Muscle layer of colon (tissue), 2 donors: ENCODE data around the gene MEF2C.

Source experiments
- H3K27ac ChIP-seq: one replicate; pipeline ENCODE4 v1.7.0; 2013; ENCODE audit warnings: low read depth, mild to moderate bottlenecking, low read length, moderate library complexity
- H3K27me3 ChIP-seq, 2 donors: one replicate each; pipeline ENCODE4 v1.7.0; 2013; ENCODE audit warnings: low read length in 2 of 2, mild to moderate bottlenecking in 2 of 2; ENCODE audit not compliant: insufficient read depth in 2 of 2, control insufficient read depth in 1 of 2
- H3K36me3 ChIP-seq: one replicate; pipeline ENCODE4 v1.7.0; 2013; ENCODE audit warnings: mild to moderate bottlenecking, low read length; ENCODE audit not compliant: insufficient read depth
- H3K4me1 ChIP-seq: one replicate; pipeline ENCODE4 v1.7.0; 2013; ENCODE audit warnings: mild to moderate bottlenecking, low read length; ENCODE audit not compliant: insufficient read depth
- H3K4me3 ChIP-seq, 2 donors: one replicate each; pipeline ENCODE4 v1.7.0; 2013; ENCODE audit warnings: low read length in 2 of 2, low read depth in 1 of 2, mild to moderate bottlenecking in 1 of 2, moderate library complexity in 1 of 2
- H3K9ac ChIP-seq: one replicate; pipeline ENCODE4 v1.7.0; 2013; ENCODE audit warnings: low read length
- H3K9me3 ChIP-seq: one replicate; pipeline ENCODE4 v1.7.0; 2013; ENCODE audit warnings: mild to moderate bottlenecking, low read length
- donor health status: abdominal sarcoma.
- donor health status: Adenocarcinoma of cecum.

MEF2C gene

DNA sequence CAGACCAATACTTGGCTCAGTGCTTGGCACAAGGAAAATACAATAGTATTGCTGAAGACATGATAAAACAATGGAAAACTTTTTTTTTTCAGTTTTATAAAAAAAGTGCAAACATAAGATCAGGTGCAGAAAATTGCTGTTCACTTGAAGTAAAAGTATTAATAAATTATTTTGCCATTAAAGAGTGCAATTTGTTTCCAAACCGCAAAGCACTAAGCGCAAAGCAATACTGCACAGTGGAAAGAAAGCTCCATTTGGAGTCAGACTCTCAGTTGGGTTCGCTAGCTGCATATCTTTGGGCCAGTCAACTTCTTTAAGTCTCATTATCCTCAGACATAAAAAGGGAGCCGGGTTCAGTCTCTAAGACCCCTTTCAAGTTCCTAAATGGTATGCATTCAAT lies 45.8 kb downstream of the MEF2C start:
- no peak overlapping the region for H3K27ac ChIP-seq
- peaks cover 17% of the 10 kb centered on the region for H3K4me1 ChIP-seq
- H3K4me3 ChIP-seq, result no peak overlapping the region

DNA sequence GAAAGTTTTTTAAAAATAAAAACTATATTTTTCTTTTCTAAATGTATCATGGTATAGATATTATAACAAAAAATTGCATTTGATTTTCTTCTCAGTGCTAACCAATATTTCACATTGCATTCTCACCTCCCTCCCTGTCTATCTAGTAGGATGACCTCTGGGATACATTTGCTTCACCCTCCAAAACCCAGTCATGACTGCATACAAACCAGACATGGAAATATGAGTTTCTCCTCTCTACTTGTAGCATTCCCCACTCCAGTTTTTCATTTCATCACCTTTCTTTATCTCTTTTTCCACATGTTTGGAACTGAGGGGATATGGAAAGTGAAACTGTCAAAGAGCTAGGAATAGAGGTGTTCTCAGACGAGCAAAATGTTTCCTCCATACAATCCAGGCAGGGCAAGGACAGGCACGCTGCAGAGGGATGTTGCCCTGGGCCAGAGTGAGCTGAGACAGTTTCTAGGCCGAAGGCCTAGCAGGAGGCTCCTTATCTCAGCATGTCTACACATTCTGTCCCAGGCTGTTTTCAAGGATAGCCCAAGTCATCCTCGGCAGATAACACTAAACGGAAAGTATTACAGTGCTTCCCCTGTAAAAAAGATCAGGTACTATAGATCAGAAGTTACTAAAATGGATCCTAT lies 46.7 kb downstream of the MEF2C start:
- H3K4me3 ChIP-seq, result peak overlapping the region in 1 of 2 donors; percentile 30
- H3K9ac ChIP-seq, result peak overlapping the region; percentile 22
- peak overlapping the region; percentile 76 for H3K27ac ChIP-seq
- peaks cover 17% of the 10 kb centered on the region for H3K4me1 ChIP-seq
- no peaks in the 10 kb centered on the region for H3K9me3 ChIP-seq
- H3K36me3 ChIP-seq, result no peaks in the 10 kb centered on the region
- no peaks in the 10 kb centered on the region for H3K27me3 ChIP-seq

More for the DNA sequence above, 45.8 kb downstream of the MEF2C start:
- Histone ChIP-seq H3K9ac (no peak overlapping the region), H3K36me3 (no peaks in the 10 kb centered on the region), H3K9me3 (no peaks in the 10 kb centered on the region), H3K27me3 (no peaks in the 10 kb centered on the region)

DNA sequence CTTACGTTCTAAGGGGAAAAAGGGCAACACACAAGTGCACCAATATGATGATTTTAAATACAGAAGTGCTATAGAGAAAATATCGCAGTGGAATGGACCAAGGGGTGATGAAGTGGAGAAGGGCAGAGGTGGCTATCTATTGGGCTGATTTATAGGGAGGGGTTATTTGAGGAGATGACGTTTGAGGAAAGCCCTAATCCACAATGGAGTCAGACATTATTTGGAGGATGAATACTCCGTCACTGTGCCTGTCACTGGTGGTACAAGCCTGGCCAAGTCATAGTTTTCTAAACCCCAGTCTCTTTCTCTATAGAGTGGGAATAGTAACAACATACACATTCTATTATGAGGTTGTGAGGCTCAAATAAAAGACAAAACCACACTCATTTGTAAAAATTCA lies 48.5 kb downstream of the MEF2C start:
- no peak overlapping the region for H3K4me3 ChIP-seq
- no peaks in the 10 kb centered on the region for H3K27me3 ChIP-seq
- no peaks in the 10 kb centered on the region for H3K9me3 ChIP-seq
- peaks cover 28% of the 10 kb centered on the region for H3K4me1 ChIP-seq
- no peaks in the 10 kb centered on the region for H3K36me3 ChIP-seq
- no peak overlapping the region for H3K9ac ChIP-seq
- H3K27ac ChIP-seq, result no peak overlapping the region

DNA sequence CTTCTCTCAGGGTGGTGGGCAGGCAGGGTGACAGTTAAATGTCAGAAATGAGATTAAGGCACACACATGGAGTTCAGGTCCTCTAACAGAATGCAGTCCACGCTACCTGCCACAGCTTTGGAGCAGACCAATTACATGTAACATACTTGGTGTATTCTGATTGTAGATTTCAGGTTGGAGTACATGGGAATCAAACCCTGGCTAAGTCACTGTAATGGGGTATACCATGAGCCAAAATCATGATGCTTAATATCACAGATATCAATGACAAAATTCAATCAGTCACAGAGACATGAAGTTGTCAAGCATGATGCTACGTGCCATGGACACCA lies 48.9 kb downstream of the MEF2C start:
- H3K36me3 ChIP-seq, result no peaks in the 10 kb centered on the region
- no peaks in the 10 kb centered on the region for H3K27me3 ChIP-seq
- H3K9ac ChIP-seq, result no peak overlapping the region
- H3K27ac ChIP-seq, result peak overlapping the region; percentile 9
- no peaks in the 10 kb centered on the region for H3K9me3 ChIP-seq
- H3K4me1 ChIP-seq, result peaks cover 28% of the 10 kb centered on the region
- H3K4me3 ChIP-seq, result no peak overlapping the region

DNA sequence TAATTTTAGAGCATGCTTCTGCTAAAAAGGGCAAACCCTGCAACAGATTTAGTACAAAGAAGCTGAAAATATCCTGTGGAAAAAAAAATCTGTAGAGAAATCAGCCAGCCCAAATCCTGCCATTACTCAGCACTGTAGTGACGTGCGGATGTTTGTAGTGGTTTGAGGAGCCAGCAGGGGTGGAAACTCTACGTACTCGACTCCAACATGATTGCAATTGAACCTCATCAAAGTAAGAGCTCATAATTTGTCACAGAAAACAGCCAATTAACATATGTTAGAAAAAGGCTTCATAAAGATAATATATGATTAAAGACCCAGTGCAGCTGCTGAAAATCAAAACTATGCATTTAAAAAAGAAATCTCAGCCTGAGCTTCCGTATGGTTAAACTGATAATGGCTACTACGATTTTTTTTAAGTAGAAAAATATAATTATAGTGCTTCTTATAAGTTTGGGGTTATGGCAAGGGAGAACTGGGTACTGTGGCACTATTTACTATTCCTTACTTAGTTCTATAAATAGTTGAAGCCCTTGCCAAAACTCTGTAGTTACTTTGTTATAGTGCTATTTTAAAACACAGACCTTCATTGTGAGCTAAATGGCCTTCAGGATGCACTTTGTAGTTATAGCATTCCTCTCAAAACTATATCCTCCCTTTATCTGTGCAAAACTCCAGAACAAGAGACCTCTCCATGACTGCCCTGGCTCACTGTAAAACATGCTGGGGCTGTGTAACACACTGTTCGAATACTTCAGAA lies 49.4 kb downstream of the MEF2C start:
- H3K36me3 ChIP-seq, result no peaks in the 10 kb centered on the region
- H3K9me3 ChIP-seq, result no peaks in the 10 kb centered on the region
- peaks cover 28% of the 10 kb centered on the region for H3K4me1 ChIP-seq
- H3K9ac ChIP-seq, result no peak overlapping the region
- peak overlapping the region; percentile 39 for H3K27ac ChIP-seq
- no peak overlapping the region for H3K4me3 ChIP-seq
- no peaks in the 10 kb centered on the region for H3K27me3 ChIP-seq

DNA sequence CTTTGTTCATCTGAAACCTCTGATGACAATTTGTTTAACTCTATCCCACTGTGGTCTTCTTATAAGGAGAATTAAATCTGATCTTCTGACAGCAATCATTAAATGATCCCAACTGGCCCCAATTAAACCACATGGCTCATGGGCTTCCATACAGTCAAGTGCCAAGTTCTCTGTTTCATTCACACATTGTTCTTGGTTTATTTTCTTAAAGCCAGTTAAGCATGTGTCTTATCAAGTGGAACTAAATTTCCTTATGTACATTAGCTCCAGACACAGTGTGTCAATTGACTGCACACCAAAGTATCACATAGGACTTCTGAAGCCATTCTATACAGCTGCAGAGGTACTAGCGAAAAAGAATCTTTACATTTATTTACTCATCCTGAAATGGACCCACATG lies 51.2 kb downstream of the MEF2C start:
- peaks cover 35% of the 10 kb centered on the region for H3K4me1 ChIP-seq

DNA sequence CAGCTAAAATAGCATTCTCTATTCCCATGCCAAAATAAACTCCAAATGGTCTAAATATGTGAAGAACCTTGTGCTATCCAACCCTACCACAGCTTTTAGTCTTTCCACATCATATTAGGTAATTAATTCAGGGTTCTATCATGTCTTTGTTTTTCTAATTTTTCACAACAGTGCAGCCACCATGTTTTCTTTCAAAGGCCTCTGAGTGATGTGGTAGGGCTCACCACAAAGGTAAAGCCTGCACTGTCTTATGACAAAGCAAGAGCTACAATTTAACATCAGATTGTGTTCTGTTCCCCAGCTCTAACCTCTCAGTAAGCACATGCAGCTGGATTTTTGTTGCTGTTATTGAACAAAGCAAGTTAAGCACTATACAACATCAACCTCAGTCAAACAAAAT lies 52.4 kb downstream of the MEF2C start:
- H3K4me1 ChIP-seq, result peaks cover 35% of the 10 kb centered on the region

More for the DNA sequence above, 51.2 kb downstream of the MEF2C start:
- no peak overlapping the region for H3K27ac ChIP-seq
- no peak overlapping the region for H3K4me3 ChIP-seq
- no peaks in the 10 kb centered on the region for H3K9me3 ChIP-seq
- no peaks in the 10 kb centered on the region for H3K27me3 ChIP-seq
- no peak overlapping the region for H3K9ac ChIP-seq
- H3K36me3 ChIP-seq, result no peaks in the 10 kb centered on the region

DNA sequence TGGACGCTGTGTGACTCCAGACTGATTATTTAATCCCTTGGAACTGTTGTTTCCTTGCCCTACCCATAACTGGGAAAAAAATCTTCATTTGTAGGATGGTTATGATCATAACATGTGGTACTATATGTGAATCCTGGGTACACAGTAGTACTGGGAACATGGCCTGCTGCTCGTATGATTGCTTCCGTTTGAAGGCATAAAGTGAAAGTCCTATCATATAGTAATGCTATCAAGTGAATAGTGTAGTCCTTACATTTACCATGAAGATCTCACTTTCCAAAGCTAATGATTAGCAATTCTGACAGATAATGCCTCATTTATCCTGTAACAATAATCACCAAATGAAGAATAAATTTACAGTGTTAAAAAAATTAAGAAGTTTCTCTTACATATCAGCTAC lies 53.2 kb downstream of the MEF2C start:
- Histone ChIP-seq H3K9ac (no peak overlapping the region), H3K4me1 (peaks cover 37% of the 10 kb centered on the region), H3K9me3 (no peaks in the 10 kb centered on the region), H3K27me3 (no peaks in the 10 kb centered on the region), H3K4me3 (no peak overlapping the region), H3K36me3 (no peaks in the 10 kb centered on the region), H3K27ac (no peak overlapping the region)

More for the DNA sequence above, 52.4 kb downstream of the MEF2C start:
- no peak overlapping the region for H3K4me3 ChIP-seq
- H3K27me3 ChIP-seq, result no peaks in the 10 kb centered on the region
- no peak overlapping the region for H3K9ac ChIP-seq
- H3K9me3 ChIP-seq, result no peaks in the 10 kb centered on the region
- H3K27ac ChIP-seq, result no peak overlapping the region
- no peaks in the 10 kb centered on the region for H3K36me3 ChIP-seq

DNA sequence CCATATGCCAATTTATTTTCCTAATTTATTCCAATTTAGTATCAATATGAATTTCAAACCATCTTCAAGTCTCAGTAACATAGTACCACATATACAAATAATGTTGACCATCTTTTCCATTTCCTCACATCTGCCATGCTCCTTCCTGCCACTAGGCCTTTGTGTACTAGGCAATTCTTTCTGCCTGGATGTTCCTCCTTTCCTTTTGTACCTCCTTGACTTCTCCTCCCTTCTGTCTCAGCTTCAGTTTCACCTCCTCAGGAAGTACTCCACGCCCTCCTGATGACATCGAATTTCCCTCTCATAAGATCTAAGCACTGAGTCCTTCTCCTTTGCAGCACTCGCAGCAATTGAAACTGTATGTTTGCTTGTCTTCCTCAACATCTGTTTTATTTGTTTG lies 53.9 kb downstream of the MEF2C start:
- no peaks in the 10 kb centered on the region for H3K9me3 ChIP-seq
- H3K9ac ChIP-seq, result no peak overlapping the region
- no peak overlapping the region for H3K27ac ChIP-seq
- no peaks in the 10 kb centered on the region for H3K36me3 ChIP-seq
- H3K27me3 ChIP-seq, result no peaks in the 10 kb centered on the region
- H3K4me1 ChIP-seq, result peaks cover 39% of the 10 kb centered on the region
- H3K4me3 ChIP-seq, result no peak overlapping the region

DNA sequence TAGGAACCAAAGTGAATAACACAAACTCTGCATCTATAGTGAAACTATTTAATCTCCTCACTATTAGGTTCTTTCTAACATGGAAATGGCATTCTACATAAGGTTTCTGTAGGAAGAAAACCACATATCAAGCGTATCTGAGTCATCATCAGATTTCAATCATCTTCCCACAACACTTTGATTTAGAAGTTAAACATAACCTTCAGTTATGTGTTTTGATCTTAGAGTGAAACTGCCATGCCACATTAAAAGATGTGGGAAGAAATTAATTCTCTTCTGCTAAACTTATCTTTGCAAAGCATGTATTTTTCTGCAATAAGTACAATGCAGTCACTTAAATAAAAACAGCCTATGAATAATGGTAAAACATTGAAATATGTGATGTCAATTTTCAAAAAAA lies 55.0 kb downstream of the MEF2C start:
- H3K27ac ChIP-seq, result no peak overlapping the region
- peaks cover 35% of the 10 kb centered on the region for H3K4me1 ChIP-seq
- H3K9ac ChIP-seq, result no peak overlapping the region
- no peaks in the 10 kb centered on the region for H3K36me3 ChIP-seq
- H3K4me3 ChIP-seq, result no peak overlapping the region
- H3K27me3 ChIP-seq, result no peaks in the 10 kb centered on the region
- no peaks in the 10 kb centered on the region for H3K9me3 ChIP-seq

DNA sequence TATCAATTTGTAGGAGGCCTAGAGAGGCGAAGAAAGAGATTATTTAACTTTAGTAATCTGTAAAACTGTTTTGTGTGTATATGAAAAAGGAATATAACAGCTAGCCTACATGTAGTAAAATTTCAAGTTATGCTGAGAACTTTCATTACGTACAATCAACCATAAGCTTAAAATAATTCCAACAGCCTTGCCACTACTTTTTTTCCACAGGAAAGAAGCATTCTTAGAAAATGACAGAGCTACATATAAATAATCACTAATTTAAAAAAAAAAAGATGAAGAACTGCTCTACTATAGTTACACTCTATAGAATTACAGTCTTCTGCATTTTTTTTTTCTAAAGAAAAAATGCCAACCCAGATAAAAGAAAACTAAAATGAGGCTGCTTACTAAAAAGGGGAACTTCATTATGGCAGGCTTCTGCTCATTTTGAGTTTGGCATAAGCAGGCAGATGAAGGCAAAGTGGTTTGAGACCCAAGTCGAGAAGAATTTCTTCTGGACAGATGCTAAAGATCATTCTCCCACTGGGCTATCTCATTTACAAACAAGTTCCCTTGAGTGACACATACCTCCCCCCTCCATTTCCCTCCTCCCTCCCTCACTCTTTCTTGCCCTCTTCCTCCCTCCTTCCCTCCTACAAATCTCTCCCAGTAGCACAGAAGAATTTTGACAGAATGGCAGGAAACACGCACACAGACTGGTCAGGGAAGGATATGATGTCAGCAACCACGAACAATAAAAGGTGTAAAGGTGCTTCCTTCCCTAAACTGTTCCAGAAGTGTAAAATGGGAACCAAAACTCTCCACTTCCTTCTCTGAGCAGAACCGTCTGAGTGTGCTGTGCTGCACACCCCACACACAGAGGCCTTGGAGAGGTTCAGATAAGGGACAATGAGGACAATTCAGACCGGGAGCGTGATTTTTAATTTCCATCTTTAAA lies 56.1 kb downstream of the MEF2C start:
- no peaks in the 10 kb centered on the region for H3K9me3 ChIP-seq
- no peak overlapping the region for H3K9ac ChIP-seq
- H3K4me3 ChIP-seq, result no peak overlapping the region
- H3K4me1 ChIP-seq, result peaks cover 31% of the 10 kb centered on the region
- no peaks in the 10 kb centered on the region for H3K27me3 ChIP-seq
- peaks cover 4% of the 10 kb centered on the region for H3K36me3 ChIP-seq
- H3K27ac ChIP-seq, result peak overlapping the region; percentile 17
